ENCODE results near the gene DCAF10. TPM values are rescaled to one million over a fixed set of nuclear protein-coding genes. Genes with fewer than 3 reads are reported as not detected.

Gene DCAF10
- polyA plus RNA-seq, 3 donors, result 12.4 to 17.2 (median 14.7) TPM

DNA sequence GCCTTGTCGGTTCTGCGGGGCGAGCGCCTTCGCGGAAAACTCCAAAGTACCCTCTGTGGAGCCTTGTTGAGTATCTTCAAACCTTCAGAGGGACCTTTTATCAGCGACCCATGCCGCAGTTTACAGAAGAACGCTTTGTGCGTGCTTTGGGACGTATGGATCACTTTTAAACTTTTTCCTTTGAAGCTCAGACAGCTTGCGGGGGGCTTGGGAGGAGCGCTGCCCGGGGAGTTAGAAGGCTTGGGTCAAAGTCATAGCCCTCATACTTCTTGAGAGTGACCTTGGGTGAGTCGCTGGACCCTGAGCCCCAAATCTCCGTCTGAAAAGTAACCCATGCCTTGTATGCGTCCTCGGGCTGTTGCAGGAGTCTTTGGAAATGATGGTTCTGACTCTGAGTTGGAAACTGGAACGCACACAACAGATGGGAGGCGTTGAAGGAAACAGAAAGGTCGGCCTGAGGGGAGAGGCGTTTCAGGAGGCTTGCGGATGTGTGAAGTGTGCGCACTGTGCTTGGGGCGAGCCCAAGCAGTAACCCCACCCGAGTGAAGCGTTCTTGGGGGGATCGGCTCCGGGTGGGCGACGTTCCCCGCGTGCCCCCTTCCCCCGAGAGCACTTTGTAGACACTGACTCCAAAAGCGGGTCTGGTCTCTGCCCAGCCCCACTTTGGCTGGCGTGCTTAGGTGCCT, 104.0 kb downstream of the DCAF10 start:
- H3K27ac Mint-ChIP-seq, result peak overlapping the region; percentile 84 to 94 (median 91)
- peaks cover 40% of the 10 kb centered on the region for H3K4me1 Mint-ChIP-seq
- intact Hi-C loops (cut with micrococcal nuclease), result loop anchor here (5.0 to 10.0 kb wide), 5 partner anchors 88 to 420 kb away; partner anchors contain the start of genes DCAF10 (in 1 of the 2), EXOSC3 (in 1 of the 2), POLR1E (in 1 of the 2) and TOMM5 (in 1 of the 2)
- Histone ChIP-seq H3K4me2 (replicated peaks; ENCODE audit: extremely low read depth, low read length, poor library complexity, severe bottlenecking) (peak overlapping the region; percentile 86), H4K20me1 (ENCODE audit: insufficient read depth, low read length) (peaks cover 7% of the 10 kb centered on the region), H3K9ac (ENCODE audit: insufficient read depth, low read length, poor library complexity, severe bottlenecking) (peak overlapping the region; percentile 84), H2AFZ (ENCODE audit: insufficient read depth, low read depth, low read length, poor library complexity, severe bottlenecking) (peak overlapping the region; percentile 94), H3K27ac (ENCODE audit: low read depth in 1 of 2, low read length in 2 of 2) (peak overlapping the region; percentile 64 to 91), H3K27me3 (ENCODE audit: control insufficient read depth in 2 of 2, insufficient read depth in 2 of 2, low read length in 2 of 2) (no peaks in the 10 kb centered on the region), H3K79me2 (ENCODE audit: insufficient read depth, low read length) (peaks cover 35% of the 10 kb centered on the region), H3K36me3 (replicated peaks in 1 of 2; ENCODE audit: control insufficient read depth in 1 of 2, insufficient read depth in 2 of 2, low read length in 2 of 2) (peaks cover 5 to 10% of the 10 kb centered on the region in 2 donors), H3K9me3 (replicated peaks in 1 of 2; ENCODE audit: control insufficient read depth in 1 of 2, insufficient read depth in 1 of 2, low read length in 2 of 2) (no peaks in the 10 kb centered on the region), H3K4me3 (replicated peaks in 1 of 3; ENCODE audit: low read depth in 2 of 3, low read length in 3 of 3) (peak overlapping the region; percentile 50 to 93 (median 84)), H3K4me1 (ENCODE audit: control insufficient read depth in 1 of 2, insufficient read depth in 2 of 2, low read length in 2 of 2) (peaks cover 34 to 47% of the 10 kb centered on the region in 2 donors)
- peak in 1 of 3 donors; percentile 14 for DNase-seq
- 45% methylated on average over 36 of the region's 36 CpGs for WGBS (ENCODE audit: insufficient coverage)
- peaks cover 0 to 2% (median 2%) of the 10 kb centered on the region in 3 donors for H3K27me3 Mint-ChIP-seq (ENCODE audit: low read depth in 3 of 3)
- TF ChIP-seq, protein P1, sequence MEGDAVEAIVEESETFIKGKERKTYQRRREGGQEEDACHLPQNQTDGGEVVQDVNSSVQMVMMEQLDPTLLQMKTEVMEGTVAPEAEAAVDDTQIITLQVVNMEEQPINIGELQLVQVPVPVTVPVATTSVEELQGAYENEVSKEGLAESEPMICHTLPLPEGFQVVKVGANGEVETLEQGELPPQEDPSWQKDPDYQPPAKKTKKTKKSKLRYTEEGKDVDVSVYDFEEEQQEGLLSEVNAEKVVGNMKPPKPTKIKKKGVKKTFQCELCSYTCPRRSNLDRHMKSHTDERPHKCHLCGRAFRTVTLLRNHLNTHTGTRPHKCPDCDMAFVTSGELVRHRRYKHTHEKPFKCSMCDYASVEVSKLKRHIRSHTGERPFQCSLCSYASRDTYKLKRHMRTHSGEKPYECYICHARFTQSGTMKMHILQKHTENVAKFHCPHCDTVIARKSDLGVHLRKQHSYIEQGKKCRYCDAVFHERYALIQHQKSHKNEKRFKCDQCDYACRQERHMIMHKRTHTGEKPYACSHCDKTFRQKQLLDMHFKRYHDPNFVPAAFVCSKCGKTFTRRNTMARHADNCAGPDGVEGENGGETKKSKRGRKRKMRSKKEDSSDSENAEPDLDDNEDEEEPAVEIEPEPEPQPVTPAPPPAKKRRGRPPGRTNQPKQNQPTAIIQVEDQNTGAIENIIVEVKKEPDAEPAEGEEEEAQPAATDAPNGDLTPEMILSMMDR (IDR thresholded peaks at IDR 0.05), result peak; percentile 49
- H3K36me3 Mint-ChIP-seq, result peaks cover 4 to 10% of the 10 kb centered on the region in 2 donors
- H3K9me3 Mint-ChIP-seq, result no peaks in the 10 kb centered on the region
- peak overlapping the region; percentile 83 to 90 for H3K4me3 Mint-ChIP-seq

DNA sequence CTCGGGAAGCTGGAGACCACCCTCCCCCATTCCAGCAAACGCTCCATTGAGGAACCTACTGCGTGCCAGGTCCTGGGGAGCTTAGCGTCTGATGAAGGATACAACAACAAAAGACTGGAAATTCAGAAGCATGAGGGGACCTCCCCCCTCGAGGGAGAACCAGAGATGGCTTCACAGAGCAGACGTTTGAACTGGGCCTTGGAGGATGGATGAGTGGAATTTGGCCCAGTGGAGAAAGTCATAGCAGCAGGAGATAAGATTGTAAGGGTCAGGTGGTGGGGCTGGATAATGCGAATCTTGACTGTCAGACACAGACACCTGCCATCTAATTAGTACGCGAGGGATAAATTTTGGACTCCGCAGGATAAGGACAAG, 104.5 kb downstream of the DCAF10 start:
- no peaks in the 10 kb centered on the region for H3K9me3 Mint-ChIP-seq
- H3K27me3 ChIP-seq (ENCODE audit: control insufficient read depth in 2 of 2, insufficient read depth in 2 of 2, low read length in 2 of 2), result no peaks in the 10 kb centered on the region
- no peak overlapping the region for H3K4me2 ChIP-seq (replicated peaks; ENCODE audit: extremely low read depth, low read length, poor library complexity, severe bottlenecking)
- DNase-seq, result no peak
- H3K36me3 ChIP-seq (replicated peaks in 1 of 2; ENCODE audit: control insufficient read depth in 1 of 2, insufficient read depth in 2 of 2, low read length in 2 of 2), result peaks cover 5 to 7% of the 10 kb centered on the region in 2 donors
- H3K9me3 ChIP-seq (replicated peaks in 1 of 2; ENCODE audit: control insufficient read depth in 1 of 2, insufficient read depth in 1 of 2, low read length in 2 of 2), result no peaks in the 10 kb centered on the region
- H3K4me3 Mint-ChIP-seq, result no peak overlapping the region
- intact Hi-C loops (cut with micrococcal nuclease), result loop anchor here in 1 of 2 donors (10.0 kb wide), 3 partner anchors 120 to 420 kb away; partner anchors contain the start of genes EXOSC3, POLR1E and TOMM5
- H3K27ac Mint-ChIP-seq, result peak overlapping the region in 3 of 7 donors; percentile 10 to 74 (median 73)
- WGBS (ENCODE audit: insufficient coverage), result 96% methylated on average over 10 of the region's 10 CpGs
- H3K27ac ChIP-seq (ENCODE audit: low read depth in 1 of 2, low read length in 2 of 2), result no peak overlapping the region
- H3K27me3 Mint-ChIP-seq (ENCODE audit: low read depth in 3 of 3), result peaks cover 0 to 2% (median 2%) of the 10 kb centered on the region in 3 donors
- peaks cover 7% of the 10 kb centered on the region for H4K20me1 ChIP-seq (ENCODE audit: insufficient read depth, low read length)
- peaks cover 39 to 51% of the 10 kb centered on the region in 2 donors for H3K4me1 ChIP-seq (ENCODE audit: control insufficient read depth in 1 of 2, insufficient read depth in 2 of 2, low read length in 2 of 2)
- peak overlapping the region; percentile 94 for H2AFZ ChIP-seq (ENCODE audit: insufficient read depth, low read depth, low read length, poor library complexity, severe bottlenecking)
- peaks cover 41% of the 10 kb centered on the region for H3K4me1 Mint-ChIP-seq
- peaks cover 4 to 7% of the 10 kb centered on the region in 2 donors for H3K36me3 Mint-ChIP-seq
- no peak overlapping the region for H3K9ac ChIP-seq (ENCODE audit: insufficient read depth, low read length, poor library complexity, severe bottlenecking)
- TF ChIP-seq, protein P1 (IDR thresholded peaks at IDR 0.05), result no peak
- peaks cover 34% of the 10 kb centered on the region for H3K79me2 ChIP-seq (ENCODE audit: insufficient read depth, low read length)
- H3K4me3 ChIP-seq (replicated peaks in 1 of 3; ENCODE audit: low read depth in 2 of 3, low read length in 3 of 3), result peak overlapping the region in 1 of 3 experiments; percentile 84
